NK-92 treated with Interleukin-12 subunit alpha and Interleukin-12 subunit beta, amount 100 ng/mL, for 24 hours (cell line): ENCODE data around the gene AKR1C1.
"Not testable (repeated sequence)": the region's sequence is repeated elsewhere in the genome, so short reads cannot be mapped to it uniquely, and the experiment has no call there.

Source experiments
- DNase-seq: peaks from one replicate; lab custom pipeline; 2025; lab: John Stamatoyannopoulos, UW

AKR1C1 gene

DNA sequence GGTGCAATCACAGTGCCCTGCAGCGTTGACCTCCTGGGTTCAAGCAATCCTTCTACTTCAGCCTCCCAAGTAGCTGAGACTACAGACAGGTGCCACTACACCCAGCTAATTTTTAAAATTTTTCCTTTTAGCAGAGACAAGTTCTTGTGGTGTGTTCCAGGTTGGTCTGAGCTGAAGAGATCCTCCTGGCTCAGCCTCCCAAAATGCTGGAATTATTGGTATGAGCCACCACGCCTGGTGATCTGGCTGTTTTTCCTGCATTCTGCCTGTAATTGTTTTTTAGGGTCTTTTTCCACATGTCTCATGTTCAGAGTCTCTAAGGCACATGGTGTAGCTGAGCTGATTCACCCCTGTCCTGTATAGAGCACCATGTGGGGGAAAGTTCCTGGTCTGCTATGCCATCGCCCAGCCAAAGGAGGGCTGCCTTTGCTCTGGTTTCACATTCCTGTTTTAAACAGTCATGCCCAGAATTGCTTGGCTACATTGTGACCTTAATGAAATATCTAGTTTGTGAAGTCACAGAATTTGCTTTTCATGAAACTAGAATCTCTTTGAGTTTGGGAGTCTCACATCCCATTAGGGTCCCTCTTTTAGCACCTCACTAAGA is 55.6 kb downstream of the AKR1C1 start:
- DNase-seq = not testable (repeated sequence)

DNA sequence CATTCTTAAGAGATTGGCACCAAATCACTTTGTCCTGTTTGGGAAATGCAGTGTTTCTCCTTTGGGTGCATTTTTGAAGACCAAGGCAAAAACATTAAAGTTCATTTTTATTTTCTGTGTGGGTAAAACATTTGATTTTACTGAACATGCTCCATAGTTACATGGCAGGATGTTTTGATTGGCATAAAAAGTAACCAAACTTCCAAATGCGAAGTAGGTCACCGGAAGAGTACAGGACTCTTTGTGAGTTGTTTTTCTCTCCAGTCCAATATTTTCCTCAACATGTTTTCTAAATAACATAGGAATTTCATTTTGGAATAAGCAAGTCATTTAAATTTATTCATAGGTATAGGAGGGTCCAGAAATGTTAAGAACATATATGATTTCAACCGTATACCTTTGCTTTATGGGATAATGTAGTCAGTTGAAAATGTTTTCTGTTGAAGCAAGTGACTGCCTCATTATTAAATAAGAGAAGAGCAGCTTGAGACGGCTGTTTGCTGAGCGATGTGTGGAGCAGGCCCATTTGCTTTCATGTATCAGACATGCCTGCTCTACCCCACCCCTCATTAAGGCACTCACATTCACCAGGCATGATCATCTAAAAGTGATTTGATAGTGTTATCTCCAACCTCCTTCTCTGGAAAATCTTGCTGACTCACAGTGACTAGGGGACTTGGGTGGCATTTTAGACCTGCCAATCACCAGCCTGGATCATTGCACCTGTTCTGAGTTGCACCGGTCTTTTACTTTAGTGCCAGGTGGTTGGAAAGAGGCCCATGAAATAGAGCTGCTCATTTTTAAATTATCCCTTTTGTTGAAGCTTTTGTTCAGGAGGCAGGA is 56.8 kb downstream of the AKR1C1 start:
- DNase-seq = not testable (repeated sequence)

DNA sequence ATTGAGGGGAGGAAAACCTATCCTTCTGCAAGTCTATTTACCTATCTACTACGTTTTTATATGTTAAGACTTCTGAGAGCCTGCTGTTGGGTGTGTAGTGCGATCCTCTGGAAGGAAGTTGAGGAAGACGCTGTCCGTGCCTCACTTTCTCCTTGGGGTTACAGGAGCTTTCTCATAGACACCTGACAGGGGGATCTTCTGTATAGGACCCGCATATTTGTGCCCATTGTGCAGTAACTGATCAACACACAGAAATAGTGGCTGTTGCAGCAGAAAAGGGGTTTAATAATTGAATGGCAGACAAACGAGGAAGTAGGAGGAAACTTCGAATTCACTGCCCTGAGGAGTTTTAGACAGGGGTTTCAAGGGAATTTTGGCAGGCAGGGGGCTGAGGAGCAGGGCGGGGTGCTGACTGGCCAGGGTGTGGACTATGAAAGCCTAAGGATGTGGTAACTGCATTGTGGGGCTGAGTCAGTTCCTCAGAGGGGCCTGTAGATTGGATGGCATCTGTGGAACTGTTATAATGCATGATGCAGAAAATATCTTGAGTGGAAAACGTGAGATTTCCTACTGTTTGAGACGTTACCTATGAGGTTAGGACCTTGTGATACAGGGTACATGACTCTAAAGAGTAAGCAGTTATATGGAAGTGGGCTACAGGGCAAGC is 58.5 kb downstream of the AKR1C1 start:
- not testable (repeated sequence) for DNase-seq

DNA sequence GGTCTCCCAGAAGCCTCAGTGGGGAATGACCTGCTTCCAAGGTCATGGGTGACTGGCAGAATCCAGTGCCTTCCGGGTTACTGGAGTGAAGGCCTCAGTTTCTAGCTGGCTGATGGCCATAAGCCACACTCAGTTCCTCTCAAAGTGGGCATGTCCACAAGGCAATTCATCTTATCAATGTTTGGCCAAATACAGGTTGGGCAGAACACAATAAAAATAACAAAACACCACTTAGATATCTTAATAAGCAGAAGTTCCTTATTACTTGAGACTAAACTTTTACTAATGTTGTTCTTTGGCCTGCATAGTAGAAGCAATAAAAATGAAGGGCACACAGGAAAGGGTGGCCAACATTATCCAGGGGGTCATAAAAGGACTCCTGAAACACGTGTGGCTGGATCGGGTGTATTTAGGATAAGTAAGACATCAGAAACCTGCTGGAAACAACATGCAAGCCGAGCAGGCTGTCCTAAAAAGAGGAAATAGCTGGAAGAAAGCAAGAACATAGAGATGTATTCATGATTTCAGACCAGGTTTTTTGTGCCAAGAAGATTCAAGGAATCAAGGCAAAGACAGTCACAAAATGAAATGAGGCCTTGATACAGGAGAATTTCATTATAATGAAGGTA is 60.1 kb downstream of the AKR1C1 start:
- no peak for DNase-seq

DNA sequence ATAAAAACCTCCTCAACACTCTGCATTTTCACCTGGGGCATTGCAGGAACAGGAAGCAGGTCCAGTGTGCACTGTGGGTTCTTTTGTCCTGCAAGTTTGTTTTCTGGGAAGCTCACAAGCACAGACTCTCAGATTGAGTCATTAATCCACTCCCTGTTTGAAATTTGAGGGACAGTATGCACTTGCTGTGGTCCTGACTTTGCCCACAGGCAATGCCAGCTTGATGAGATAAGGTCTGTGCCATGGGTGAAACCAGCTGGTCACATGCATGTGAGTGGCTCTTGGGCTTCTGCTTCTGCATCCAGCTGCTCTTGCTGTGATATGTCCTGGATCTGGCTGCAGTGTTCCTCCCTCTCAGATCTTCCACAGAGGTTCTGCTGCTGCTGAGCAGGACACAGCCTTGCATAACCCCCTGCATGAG is 62.3 kb downstream of the AKR1C1 start:
- DNase-seq = not testable (repeated sequence)

DNA sequence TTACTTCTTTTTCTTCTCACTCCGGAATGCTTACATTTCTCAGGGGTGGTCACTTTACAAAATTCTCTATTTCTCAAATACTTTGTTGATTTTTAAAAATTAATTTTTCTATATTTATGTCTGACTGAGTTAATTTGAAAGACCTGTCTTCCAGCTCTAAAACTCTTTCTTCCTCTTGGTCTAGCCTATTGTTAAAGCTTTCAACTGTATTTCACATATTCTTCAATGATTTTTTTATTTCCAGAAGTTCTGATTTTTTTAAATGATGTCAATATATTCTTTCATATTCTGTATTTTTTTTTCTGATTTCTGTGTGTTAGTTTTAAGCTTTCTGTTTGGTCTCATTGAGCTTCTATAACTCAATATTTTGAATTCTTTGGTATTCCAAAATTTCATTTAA is 67.8 kb downstream of the AKR1C1 start:
- no peak for DNase-seq

DNA sequence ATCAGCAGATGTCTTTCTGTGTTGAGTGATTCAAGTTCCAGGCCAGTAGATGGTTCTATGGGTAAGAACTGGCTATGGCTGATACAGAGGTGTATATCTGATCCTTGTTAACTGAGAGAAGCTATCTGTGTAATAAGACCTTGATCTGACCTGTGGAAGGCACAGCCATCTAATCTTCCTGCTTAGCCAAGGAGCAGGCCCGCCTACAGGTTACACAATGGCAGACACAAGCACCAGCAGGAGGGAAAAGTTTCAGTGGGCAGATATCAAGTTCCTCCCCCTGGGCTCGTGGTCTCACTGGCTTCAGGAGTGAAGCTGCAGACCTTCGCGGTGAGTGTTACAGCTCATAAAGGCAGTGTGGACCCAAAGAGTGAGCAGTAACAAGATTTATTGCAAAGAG is 68.4 kb downstream of the AKR1C1 start:
- not testable (repeated sequence) for DNase-seq

DNA sequence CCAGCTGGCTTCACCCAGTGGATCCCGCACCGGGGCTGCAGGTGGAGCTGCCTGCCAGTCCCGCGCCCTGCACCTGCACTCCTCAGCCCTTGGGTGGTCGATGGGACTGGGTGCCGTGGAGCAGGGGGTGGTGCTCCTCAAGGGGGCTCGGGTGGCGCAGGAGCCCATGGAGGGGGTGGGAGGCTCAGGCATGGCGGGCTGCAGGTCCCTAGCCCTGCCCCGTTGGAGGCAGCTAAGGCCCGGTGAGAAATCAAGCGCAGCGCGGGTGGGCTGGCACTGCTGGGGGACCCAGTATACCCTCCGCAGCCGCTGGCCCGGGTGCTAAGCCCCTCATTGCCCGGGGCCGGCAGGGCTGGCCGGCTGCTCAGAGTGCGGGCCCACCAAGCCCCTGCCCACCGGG is 69.2 kb downstream of the AKR1C1 start:
- not testable (repeated sequence) for DNase-seq
